ENCODE measurements around the gene MAGEB2.
"Not testable (repeated sequence)": the region's sequence is repeated elsewhere in the genome, so short reads cannot be mapped to it uniquely, and the experiment has no call there.

The MAGEB2 gene

GRCh38 chrX:30215357-30215843 lies at the start of gene MAGEB2:
MAGEB2 (plus strand) TSS chrX:30215563; CDS start chrX:30218581, 3,018 bp downstream.
- no peak for DNase-seq (ENCODE audit: low read depth in 2 of 2)

DNA sequence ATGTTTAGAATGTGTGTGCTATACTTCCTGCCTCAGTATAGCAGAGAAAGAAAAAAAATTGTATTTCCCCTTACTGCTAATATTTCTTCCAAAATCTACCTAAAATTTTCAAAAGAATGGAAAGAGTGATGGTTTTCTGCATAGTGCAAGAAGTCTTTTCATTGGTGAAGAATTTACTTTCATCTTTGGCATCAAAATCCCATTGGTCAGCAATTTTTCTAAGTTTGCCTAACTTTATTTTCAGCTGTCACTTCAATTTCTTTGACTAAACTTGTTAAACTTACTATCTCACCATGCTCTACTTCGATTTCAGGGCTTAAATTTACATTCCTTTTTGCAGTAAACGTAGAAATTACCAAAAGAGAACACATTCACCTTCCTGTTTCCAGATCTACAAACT lies 44.5 kb upstream of the MAGEB2 start:
- DNase-seq (ENCODE audit: low read depth in 2 of 2), result no peak

GRCh38 chrX:30181353-30181752 lies 34.0 kb upstream of the MAGEB2 start:
- DNase-seq (ENCODE audit: low read depth in 2 of 2), result no peak

DNA sequence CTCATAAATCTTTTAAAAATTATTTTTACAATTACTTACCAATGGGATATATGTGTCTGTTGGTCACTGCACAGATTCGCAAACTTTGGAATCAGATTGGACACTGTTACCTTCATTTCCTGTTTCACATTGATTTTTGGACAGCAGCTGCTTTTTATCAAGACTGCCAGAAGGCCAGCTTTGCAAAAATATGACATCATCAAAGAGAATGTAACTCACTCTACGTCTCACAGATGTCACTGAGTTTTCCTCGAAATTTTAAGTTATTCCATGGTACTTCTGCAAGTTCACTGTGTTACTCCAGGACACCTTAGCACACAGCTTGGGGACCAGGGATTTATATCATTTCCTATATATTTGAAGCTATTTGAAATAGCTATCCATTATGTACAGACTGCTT lies 31.8 kb upstream of the MAGEB2 start:
- no peak for DNase-seq (ENCODE audit: low read depth in 2 of 2)

DNA sequence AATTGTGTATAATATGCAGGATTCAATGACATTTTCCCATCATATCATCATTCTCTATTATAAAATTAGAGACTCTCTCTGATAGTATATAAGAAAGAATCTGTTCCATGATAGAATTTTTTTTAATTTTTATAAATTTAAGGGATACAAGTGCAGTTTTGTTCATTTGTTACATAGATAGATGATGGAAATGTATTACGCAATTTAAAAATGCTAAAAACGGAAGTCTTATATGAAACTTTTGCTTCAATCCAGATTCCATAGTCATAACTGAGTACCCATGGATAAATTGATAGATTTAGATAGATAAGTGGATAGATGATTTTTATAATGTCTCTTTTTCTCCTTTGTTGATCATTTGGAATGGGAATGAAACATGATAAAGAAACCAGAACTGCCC lies 24.9 kb upstream of the MAGEB2 start:
- no peak for DNase-seq (ENCODE audit: low read depth in 2 of 2)

GRCh38 chrX:30193910-30194309 lies 21.5 kb upstream of the MAGEB2 start:
- DNase-seq (ENCODE audit: low read depth in 2 of 2), result not testable (repeated sequence)

DNA sequence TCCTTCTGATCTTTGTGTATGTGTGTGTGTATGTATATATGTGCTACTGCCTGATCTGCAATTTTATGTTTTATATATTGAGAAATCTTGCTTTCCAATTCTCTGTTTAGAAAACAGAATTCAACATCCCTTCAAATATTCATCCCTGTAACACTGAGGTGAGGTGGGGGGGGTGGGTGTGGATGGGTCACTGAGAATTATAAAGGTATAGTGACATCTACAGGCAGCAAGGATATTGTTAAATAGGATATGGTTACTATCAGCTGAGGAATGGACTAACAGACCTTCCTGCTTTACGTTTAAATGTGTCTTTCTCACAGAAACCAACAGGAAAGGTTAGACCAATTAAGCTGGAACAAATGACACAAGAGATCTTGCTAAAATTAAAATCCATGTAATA lies 19.0 kb upstream of the MAGEB2 start:
- DNase-seq (ENCODE audit: low read depth in 2 of 2), result no peak

GRCh38 chrX:30212172-30212571 lies 3.2 kb upstream of the MAGEB2 start:
- DNase-seq (ENCODE audit: low read depth in 2 of 2), result no peak

- no peak for DNase-seq (ENCODE audit: low read depth in 2 of 2)
These were observed 2.1 kb downstream of the MAGEB2 start for GRCh38 chrX:30217465-30217864.

- DNase-seq (ENCODE audit: low read depth in 2 of 2), result no peak
These were observed 4.0 kb downstream of the MAGEB2 start for GRCh38 chrX:30219372-30219771.

GRCh38 chrX:30220661-30221060 lies 5.3 kb downstream of the MAGEB2 start:
- DNase-seq (ENCODE audit: low read depth in 2 of 2), result no peak

- DNase-seq (ENCODE audit: low read depth in 2 of 2), result no peak
These were observed 9.2 kb downstream of the MAGEB2 start for GRCh38 chrX:30224536-30224935.

DNA sequence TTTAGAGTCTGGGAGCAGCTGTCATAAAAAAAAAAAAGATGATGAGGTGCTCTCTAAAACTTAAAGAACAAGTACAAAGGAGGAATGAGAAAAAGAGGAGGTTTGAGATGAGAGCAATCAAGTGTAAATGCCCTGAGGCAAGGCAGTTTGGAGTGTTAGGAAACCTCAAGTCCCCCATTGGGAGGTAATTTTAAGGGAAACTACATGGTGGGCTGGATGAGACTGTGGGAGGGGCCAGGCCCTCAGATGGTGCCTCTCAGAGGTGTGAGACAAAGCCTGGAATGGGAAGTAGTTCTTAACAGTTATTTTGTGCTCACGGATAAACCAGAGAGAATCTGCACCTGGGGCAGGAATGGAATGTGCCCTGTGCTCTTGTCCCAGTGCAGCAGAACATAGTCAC lies 13.2 kb downstream of the MAGEB2 start:
- DNase-seq (ENCODE audit: low read depth in 2 of 2), result no peak

DNA sequence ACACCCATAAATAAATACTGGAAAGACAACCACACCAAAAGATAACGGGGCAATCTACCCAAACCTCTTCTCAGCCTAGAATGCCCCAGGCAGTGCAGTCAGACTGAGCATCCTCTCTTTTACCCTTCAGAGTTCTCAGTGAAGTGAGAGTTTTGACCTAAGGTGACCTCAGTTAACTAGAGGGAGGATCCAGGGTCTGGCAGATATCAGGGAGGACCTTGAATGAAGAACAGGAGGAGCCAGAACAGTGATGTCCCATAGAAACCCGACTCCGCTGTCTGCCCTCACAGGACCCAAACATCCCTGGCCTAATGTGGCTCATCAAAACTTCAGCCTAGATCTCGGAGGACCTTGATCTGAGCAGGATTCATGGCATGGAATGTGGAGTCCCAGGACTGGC lies 15.0 kb downstream of the MAGEB2 start, which contains the start of gene MAGEB3:
Gene MAGEB3, plus strand, starts transcription at position 263 of the 400 bp plus-strand sequence. CDS start 5,268 bp downstream, outside the sequence.
- DNase-seq (ENCODE audit: low read depth in 2 of 2), result no peak

DNA sequence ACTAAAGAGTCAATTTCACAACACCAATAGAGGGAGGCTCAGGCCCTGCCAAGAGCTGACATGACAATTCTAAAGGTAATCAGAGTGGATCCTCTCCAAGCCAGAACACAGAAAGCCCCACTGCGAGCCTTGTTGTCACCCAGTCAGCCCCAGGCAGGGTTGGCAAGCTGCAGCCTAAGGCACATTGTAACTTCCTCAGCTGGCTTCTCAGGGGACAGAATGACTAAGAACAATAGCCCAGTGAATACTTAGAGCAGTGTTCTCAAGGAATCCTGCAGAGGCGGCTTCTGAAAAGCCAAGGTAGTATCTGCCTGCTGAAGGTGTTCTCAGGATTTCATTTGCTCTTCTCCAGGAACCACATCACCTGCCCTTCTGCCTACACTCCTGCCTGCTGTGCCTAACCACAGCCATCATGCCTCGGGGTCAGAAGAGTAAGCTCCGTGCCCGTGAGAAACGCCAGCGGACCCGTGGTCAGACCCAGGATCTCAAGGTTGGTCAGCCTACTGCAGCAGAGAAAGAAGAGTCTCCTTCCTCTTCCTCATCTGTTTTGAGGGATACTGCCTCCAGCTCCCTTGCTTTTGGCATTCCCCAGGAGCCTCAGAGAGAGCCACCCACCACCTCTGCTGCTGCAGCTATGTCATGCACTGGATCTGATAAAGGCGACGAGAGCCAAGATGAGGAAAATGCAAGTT lies 26.5 kb downstream of the MAGEB2 start, which contains the start of gene MAGEB4:
Gene MAGEB4, plus strand, starts transcription at position 277 of the 692 bp plus-strand sequence. Its CDS starts 136 bp downstream, at position 413.
- DNase-seq (ENCODE audit: low read depth in 2 of 2), result no peak

- DNase-seq (ENCODE audit: low read depth in 2 of 2), result no peak
These were observed 31.6 kb downstream of the MAGEB2 start, which contains the start of gene MAGEB1 for GRCh38 chrX:30246769-30247489. MAGEB1 (plus strand) TSS chrX:30247146; CDS start chrX:30250494, 3,348 bp downstream.

DNA sequence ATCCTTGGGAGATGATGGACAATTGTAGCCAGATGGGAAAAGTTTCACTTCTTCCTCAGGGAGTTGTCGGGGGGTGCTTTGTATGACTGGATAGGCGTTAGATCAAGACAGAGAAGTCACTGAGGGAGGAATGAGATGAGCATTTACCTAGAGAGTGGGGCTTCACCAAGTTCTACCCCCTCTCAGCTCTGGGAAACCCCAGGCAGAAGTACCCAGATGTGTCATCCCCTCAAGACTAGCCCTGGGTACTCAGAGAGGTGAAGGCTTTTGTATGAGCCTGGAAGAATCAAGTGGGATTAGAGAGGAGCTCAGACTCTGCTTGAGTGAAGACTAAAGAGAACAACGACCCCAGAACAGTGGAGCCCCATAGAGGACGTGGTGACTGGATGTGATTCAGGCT lies 33.5 kb downstream of the MAGEB2 start:
- no peak for DNase-seq (ENCODE audit: low read depth in 2 of 2)

- no peak for DNase-seq (ENCODE audit: low read depth in 2 of 2)
These were observed 37.9 kb downstream of the MAGEB2 start for GRCh38 chrX:30253257-30253656.

DNA sequence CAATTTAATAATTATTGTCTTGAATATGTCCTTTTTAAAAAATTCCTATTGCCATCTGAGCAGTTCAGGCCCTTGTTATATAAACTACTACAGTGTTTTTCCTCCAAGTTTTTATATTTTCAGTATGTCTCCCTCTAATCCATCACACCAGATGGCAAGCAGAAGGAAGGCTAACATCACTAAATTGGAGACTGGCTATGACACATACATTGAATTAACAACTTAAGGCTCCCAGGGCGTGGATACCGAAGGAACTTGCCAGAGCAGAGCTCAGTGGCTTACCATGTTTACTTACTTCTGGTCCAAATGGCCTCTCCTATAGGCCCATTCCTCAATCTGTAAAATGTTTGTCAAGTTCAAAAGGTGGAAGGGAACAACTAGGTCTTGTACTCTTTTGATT lies 44.6 kb downstream of the MAGEB2 start:
- no peak for DNase-seq (ENCODE audit: low read depth in 2 of 2)

- no peak for DNase-seq (ENCODE audit: low read depth in 2 of 2)
These were observed 45.6 kb downstream of the MAGEB2 start for GRCh38 chrX:30261012-30261411.

DNA sequence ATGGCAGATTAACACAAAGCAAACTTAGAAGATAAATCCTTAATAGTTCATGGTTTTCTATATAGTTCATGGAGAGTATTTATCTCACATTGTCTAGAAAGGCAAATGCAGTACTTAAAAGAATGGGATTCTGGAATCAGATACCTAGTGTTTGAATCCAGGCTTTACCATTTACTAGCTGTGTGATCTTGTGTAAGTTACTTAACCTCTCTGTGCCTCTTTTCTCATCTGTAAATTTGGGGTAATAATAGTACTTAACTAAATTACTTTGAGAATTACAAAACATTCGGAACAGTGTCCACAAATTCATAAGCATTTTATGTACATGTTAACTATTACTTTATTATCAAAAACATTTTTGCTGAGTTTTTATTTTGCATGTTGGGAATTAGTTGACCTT lies 47.4 kb downstream of the MAGEB2 start:
- no peak for DNase-seq (ENCODE audit: low read depth in 2 of 2)

All from activated CD4-positive, alpha-beta T cell treated with anti-CD3 and anti-CD28 coated beads for 24 hours (primary cell).